Stimulated activated CD8-positive, alpha-beta memory T cell treated with anti-CD3 and anti-CD28 coated beads, Interleukin-4, amount 100 ng/mL, for 4 hours (primary cell): ENCODE results near the gene CPNE1.

Experiments
- DNase-seq, 2 donors: peaks; one replicate each; pipeline ENCODE4 v3.0.0-alpha.2; 2020; ENCODE audit warnings: low read depth in 2 of 2, low spot score in 1 of 2

CPNE1 gene

GRCh38 chr20:35654415-35654814 is 10.3 kb downstream of the CPNE1 start:
- DNase-seq: no peak

DNA sequence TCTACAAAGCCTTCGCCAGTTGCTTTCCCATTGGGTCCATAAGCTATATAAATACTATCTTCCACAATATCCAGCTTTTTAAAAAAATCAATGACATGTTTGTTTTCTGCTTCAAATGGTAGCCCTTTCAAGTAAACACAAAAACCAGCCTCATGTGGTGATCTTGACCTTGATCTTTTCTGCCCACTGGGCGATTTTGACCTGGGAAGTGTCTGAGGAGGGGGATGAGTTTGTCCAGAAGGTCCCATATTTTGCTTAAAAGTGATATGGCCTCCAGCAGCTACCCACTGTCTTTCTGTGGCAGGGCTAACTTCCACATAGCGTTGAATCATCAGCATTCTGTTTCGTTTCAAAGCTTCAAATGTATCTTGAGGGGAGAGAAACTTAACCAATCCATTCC is 10.8 kb downstream of the CPNE1 start:
- DNase-seq: no peak

DNA sequence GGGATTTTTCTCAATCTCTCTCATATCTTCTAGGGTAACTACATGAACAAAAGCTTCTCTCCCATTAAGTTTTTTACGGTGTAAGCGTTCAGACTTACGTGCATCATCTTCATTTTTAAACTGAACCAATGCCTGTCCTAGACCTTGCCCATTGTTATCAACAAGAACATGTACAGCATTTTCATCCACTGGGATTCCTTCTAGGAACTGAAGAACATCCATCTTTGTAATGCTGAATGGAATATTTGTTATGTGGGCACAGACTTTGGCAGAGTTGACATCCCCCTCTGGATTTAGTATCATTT is 11.3 kb downstream of the CPNE1 start:
- no peak for DNase-seq

DNA sequence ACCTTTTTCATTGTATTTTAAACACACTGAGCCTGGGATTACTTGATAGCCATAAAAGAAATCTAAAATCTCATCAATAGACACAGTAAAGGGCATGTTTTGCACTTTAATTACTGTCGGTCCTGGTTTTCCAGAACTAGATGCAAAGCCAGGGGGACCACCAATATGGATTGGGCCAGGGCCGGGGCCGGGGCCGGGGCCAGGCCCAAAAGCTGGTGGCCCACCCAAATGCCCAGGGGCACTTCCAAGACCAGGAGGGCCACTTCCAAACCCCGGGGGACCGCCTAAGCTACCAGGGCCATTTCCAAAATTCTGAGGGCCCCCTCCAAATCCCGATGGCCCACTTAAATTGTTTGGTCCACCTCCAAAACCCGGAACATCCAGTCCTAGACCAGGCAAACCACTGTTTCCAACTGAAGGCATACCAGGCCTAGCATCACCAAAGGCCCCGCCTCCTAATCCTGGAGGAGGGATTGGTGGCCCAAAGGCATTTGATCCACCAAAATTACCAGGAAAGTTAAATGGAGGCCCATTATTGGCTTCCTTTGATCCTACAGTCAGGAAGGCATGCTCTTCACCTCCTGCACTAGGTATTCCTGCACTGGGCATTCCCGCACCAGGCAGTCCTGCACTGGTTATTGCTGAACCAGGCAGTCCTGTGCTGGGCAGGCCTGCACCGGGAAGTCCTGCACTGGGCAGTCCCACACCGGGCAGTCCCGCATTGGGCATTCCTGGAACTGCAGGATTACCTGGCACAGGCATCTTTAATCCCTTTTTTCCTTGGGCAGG is 11.9 kb downstream of the CPNE1 start:
- DNase-seq: no peak

DNA sequence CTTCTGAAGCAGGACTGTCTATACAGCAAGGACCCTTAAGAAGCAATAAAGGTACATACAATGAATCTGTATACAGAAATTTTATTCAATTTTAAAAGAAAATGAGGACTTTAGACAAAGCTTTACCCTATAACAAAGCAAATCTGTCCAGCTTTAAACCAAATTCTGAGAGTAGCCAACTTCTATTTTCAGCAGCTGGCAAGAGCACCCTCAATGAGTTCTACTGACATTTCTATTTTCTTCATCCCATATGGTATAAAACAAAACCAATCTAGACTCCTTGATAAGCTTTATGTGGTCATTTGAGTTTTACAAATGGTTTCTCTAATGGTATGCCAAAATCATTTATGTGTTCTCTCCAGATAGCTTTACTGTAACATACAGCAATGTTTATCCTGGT is 12.7 kb downstream of the CPNE1 start:
- no peak for DNase-seq

- no peak for DNase-seq
These were observed 14.1 kb downstream of the CPNE1 start for GRCh38 chr20:35650632-35651031.

DNA sequence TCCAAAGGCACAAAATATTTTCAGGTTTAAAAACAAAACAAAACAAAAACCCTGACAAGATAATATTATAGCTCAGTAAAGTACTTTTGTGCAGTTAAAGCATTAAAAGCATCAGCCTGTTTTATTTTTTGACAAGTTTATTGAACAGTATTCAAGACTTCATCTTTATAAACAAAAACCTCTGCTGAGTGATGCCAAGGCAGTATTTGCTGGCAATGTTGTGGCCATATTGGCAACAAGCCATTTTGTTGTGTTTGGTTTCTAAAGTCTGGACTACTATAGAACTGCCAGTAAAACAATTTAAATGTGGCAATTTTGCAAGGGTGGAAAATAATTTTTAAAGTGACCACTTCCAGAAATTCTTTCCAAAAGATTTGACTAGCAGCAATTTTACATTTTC is 15.9 kb downstream of the CPNE1 start:
- DNase-seq: no peak

- no peak for DNase-seq
These were observed 19.9 kb downstream of the CPNE1 start for GRCh38 chr20:35644806-35645205.

DNA sequence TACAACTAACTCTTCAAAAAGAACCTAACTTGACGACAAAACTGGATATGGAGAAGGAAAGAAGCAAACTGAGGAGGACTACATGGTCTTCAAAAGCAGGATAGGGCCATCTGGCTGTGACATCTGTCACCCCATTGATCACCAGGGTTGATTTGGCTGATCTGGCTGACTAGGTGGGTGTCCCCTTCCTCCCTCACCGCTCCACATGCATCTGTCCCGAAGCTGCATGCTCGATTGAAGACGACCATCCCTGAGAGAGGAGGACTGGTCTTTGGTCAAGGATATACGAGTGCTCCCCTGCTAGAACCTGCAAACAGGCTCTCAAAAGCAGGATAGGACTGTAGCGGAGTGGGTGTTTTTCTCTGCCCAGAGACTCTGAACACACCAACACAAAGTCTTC is 21.7 kb downstream of the CPNE1 start:
- no peak for DNase-seq

GRCh38 chr20:35641743-35642142 is 23.0 kb downstream of the CPNE1 start:
- DNase-seq: no peak

DNA sequence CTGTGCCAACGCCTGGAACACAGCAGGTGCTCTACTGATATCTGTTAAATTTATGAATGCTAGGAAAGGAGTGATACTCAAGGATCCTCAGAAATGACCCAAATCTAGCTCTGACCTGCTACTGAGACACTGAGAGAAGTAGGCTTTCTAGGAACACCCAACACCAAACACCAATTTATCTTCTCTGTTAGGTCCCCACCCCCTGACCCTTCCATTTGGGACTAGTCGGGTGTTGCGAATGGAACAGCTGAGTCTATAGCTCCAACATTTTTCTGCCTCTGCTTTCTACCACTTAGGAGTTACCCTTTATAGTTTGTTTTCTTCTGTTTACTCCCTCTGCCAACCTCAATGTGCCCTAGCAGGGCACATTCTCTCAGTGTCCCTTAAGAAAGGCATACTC is 24.0 kb downstream of the CPNE1 start:
- no peak for DNase-seq

- DNase-seq: no peak
These were observed 25.9 kb downstream of the CPNE1 start for GRCh38 chr20:35638751-35639150.

GRCh38 chr20:35637276-35637675 is 27.4 kb downstream of the CPNE1 start:
- DNase-seq: no peak

DNA sequence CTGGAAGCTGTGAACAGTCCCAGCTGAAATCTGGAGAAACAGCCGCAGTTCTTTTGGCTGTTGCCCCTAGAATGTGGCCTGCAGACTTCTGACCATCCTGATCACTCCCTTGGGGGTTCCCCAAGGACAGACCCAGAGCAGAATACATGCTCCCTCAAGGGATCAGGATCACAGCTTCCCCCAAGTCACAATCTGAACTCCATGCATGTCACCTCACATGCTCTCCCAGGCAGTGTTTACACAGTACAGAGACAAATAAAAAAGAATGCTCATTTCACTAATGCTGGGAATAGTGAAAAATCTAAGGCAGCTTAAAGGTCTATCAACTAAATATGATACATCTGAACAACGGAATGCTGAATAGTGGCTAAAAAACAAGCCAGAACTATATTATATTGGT is 28.6 kb downstream of the CPNE1 start:
- DNase-seq: no peak

DNA sequence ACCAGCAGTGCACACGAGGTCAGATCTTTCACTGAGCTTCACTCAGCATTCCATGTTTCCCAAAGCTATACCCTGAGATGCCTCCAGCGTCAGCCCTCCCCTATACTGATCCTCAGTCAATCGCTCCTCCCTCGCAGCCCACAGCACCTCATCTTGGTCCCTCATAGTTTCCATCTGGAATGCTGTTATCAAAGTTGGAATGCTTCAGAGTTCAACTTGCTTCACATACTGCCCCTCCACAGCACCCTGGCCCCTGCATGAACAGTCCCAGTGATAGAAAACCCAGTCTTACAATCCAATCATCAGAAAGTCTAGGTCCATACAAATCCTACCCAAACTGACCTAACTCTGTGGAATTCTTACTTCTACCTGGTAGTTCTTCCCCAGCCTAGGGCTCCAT is 29.0 kb downstream of the CPNE1 start:
- DNase-seq: no peak

GRCh38 chr20:35632539-35633115 is 32.1 kb downstream of the CPNE1 start:
- DNase-seq: no peak

DNA sequence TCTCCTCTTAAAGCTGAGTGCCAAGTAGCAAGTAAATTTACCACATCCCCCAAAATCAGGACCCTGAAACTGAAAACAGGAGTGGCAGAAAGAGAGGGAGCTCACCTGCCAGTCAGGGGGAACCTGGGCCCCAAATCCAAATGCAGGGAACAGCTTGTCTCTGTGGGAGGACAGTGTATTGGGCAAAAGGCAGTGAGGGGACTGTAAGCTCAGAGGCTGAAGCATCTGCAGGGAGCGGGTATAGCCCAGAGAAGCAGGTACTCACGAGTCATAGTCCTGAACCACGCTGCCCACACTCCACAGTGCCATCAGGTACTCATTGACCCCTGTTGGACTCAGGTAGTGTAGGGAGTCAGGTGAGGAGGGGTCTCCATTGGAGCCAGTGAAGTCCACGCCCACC is 34.1 kb downstream of the CPNE1 start:
- DNase-seq: no peak

- no peak for DNase-seq
These were observed 35.1 kb downstream of the CPNE1 start for GRCh38 chr20:35629427-35630145.

DNA sequence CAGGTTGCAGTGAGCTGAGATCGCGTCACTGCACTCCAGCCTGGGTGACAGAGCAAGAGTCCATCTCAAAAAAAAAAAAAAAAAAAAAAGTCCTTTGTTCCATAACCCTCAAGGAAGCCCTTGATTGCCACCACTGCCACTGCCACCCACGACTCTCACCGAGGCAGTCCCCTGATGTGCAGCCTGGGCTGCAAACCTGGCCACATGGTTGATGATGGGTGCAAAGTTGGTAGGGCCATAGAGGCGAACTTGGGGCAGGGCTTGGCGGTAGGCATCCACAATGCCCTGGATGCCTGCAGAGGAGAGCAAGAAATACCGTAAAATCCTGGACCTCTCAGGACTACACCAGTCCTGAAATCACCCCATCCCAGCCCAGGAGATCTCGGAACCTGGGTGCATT is 37.6 kb downstream of the CPNE1 start:
- no peak for DNase-seq

GRCh38 chr20:35626386-35627001 is 38.2 kb downstream of the CPNE1 start:
- no peak for DNase-seq

- DNase-seq: no peak
These were observed 38.9 kb downstream of the CPNE1 start for GRCh38 chr20:35625584-35626385.
